ENCODE results near the gene DPP8.

DPP8 gene

DNA sequence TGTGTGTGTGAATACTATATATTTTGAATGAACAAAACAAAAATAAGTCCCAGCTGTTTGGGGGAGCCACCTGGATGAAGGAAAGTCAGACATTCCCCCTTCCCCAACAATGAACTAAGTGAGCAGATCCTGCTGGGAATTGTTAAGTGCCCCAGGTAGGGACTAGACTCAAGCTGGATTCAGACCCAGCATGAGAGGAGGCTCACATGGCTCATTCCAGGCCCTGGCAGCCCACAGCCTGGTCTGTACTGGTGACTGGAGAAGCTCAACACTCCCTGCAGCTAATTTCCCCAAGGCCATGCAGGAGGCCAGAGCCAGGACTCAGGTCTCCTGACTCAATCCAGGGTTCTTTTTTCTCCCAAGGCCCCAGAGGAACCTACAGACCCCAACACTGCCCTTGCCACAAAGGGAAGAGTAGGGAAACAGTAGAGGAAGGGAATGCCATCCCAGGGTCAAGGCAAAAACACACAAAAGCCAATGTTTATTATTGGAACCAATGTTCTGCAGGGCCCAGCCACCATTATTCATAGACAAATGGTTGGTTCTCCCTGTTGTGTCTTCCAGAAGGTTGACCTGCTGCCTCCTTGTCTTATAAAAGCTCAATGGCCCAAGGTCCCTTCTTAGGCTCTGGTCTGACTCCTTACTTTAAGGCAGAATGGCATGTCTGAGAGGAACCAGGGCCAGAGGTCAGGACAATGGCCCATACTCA lies 104.3 kb downstream of the DPP8 start:
- Histone ChIP-seq H3K9ac (ENCODE audit: low read length) (no peak overlapping the region), H3K27ac (ENCODE audit: low read depth, low read length) (no peak overlapping the region), H3K9me3 (ENCODE audit: control insufficient read depth, insufficient read depth, low read depth, low read length) (no peaks in the 10 kb centered on the region), H3K27me3 (ENCODE audit: control insufficient read depth, insufficient read depth, low read length) (no peaks in the 10 kb centered on the region), H3K4me3 (ENCODE audit: low read depth, low read length) (no peak overlapping the region), H3K4me1 (ENCODE audit: control insufficient read depth, insufficient read depth, low read length) (peaks cover 78% of the 10 kb centered on the region), H3K36me3 (ENCODE audit: control insufficient read depth, insufficient read depth, low read length) (no peaks in the 10 kb centered on the region)

DNA sequence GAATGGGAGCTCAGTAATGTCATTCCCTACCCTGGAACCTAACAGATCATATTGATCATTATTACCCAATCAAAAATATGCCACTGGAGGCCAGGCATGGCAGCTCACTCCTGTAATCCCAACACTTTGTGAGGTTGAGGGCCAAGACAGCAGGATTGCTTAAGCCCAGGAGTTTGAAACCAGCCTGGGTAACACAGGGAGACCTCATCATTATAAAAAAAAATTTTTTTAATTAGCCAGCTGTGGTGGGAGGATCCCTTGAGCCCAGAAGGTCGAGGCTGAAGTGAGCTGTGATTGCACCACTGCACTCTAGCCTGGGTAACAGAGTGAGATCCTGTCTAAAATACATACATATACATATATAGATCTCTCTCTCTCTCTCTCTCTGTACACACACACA lies 104.9 kb downstream of the DPP8 start:
- H3K9ac ChIP-seq (ENCODE audit: low read length) = no peak overlapping the region
- H3K27ac ChIP-seq (ENCODE audit: low read depth, low read length) = no peak overlapping the region
- H3K4me3 ChIP-seq (ENCODE audit: low read depth, low read length) = no peak overlapping the region
- H3K27me3 ChIP-seq (ENCODE audit: control insufficient read depth, insufficient read depth, low read length) = no peaks in the 10 kb centered on the region
- peaks cover 72% of the 10 kb centered on the region for H3K4me1 ChIP-seq (ENCODE audit: control insufficient read depth, insufficient read depth, low read length)
- no peaks in the 10 kb centered on the region for H3K9me3 ChIP-seq (ENCODE audit: control insufficient read depth, insufficient read depth, low read depth, low read length)
- H3K36me3 ChIP-seq (ENCODE audit: control insufficient read depth, insufficient read depth, low read length) = no peaks in the 10 kb centered on the region

GRCh38 chr15:65411465-65412071 lies 105.9 kb downstream of the DPP8 start:
- H3K4me1 ChIP-seq (ENCODE audit: control insufficient read depth, insufficient read depth, low read length) = peaks cover 63% of the 10 kb centered on the region
- H3K9me3 ChIP-seq (ENCODE audit: control insufficient read depth, insufficient read depth, low read depth, low read length) = no peaks in the 10 kb centered on the region
- no peak overlapping the region for H3K27ac ChIP-seq (ENCODE audit: low read depth, low read length)
- no peak overlapping the region for H3K9ac ChIP-seq (ENCODE audit: low read length)
- H3K36me3 ChIP-seq (ENCODE audit: control insufficient read depth, insufficient read depth, low read length) = no peaks in the 10 kb centered on the region
- no peaks in the 10 kb centered on the region for H3K27me3 ChIP-seq (ENCODE audit: control insufficient read depth, insufficient read depth, low read length)
- no peak overlapping the region for H3K4me3 ChIP-seq (ENCODE audit: low read depth, low read length)

DNA sequence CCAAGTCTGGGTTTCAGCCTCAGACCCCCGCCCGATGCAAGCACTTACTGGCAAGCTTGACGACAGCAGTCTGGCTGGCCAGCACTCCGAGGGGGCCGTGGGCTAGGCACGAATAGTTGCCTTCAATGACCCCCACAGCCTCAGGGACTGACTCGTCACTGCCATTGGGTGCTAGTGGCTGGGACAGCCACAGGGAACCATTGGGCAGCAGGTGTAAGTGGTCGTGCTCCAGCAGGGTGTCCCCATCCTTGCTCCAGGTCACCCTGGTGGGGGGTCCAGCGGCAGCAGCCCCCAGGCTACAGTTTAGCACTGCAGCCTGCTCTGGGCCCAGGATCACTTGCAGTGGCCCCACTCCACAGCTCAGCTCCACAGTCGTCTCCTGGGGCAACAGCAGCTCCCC lies 106.5 kb downstream of the DPP8 start:
- Histone ChIP-seq H3K27ac (ENCODE audit: low read depth, low read length) (no peak overlapping the region), H3K9ac (ENCODE audit: low read length) (no peak overlapping the region), H3K36me3 (ENCODE audit: control insufficient read depth, insufficient read depth, low read length) (no peaks in the 10 kb centered on the region), H3K4me3 (ENCODE audit: low read depth, low read length) (no peak overlapping the region), H3K27me3 (ENCODE audit: control insufficient read depth, insufficient read depth, low read length) (no peaks in the 10 kb centered on the region), H3K4me1 (ENCODE audit: control insufficient read depth, insufficient read depth, low read length) (peaks cover 59% of the 10 kb centered on the region), H3K9me3 (ENCODE audit: control insufficient read depth, insufficient read depth, low read depth, low read length) (no peaks in the 10 kb centered on the region)

DNA sequence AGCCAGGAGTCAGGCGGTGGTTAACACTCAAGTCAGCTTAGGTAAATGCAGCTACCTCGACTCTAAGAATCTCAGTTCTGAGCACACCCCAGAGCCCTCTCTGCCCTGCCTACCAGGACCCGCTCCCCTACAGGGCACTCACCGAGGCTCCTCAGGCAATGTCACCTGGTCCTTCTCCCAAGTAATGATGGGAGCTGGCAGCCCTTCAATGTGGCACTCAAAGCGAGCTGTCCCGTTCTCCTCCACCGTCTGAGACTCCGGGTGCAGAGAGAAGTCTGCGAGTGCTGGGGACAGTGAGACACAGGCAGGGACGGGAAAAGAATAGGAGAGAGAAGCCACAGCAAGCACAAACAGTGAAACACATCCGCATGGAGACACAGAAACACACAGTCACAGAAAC lies 107.5 kb downstream of the DPP8 start:
- no peak overlapping the region for H3K4me3 ChIP-seq (ENCODE audit: low read depth, low read length)
- H3K4me1 ChIP-seq (ENCODE audit: control insufficient read depth, insufficient read depth, low read length) = peaks cover 51% of the 10 kb centered on the region
- no peak overlapping the region for H3K27ac ChIP-seq (ENCODE audit: low read depth, low read length)
- no peak overlapping the region for H3K9ac ChIP-seq (ENCODE audit: low read length)
- no peaks in the 10 kb centered on the region for H3K36me3 ChIP-seq (ENCODE audit: control insufficient read depth, insufficient read depth, low read length)
- H3K9me3 ChIP-seq (ENCODE audit: control insufficient read depth, insufficient read depth, low read depth, low read length) = no peaks in the 10 kb centered on the region
- H3K27me3 ChIP-seq (ENCODE audit: control insufficient read depth, insufficient read depth, low read length) = no peaks in the 10 kb centered on the region

GRCh38 chr15:65409036-65409631 lies 108.4 kb downstream of the DPP8 start:
- H3K4me1 ChIP-seq (ENCODE audit: control insufficient read depth, insufficient read depth, low read length) = peaks cover 46% of the 10 kb centered on the region
- no peaks in the 10 kb centered on the region for H3K27me3 ChIP-seq (ENCODE audit: control insufficient read depth, insufficient read depth, low read length)
- H3K9ac ChIP-seq (ENCODE audit: low read length) = no peak overlapping the region
- H3K36me3 ChIP-seq (ENCODE audit: control insufficient read depth, insufficient read depth, low read length) = no peaks in the 10 kb centered on the region
- no peak overlapping the region for H3K4me3 ChIP-seq (ENCODE audit: low read depth, low read length)
- H3K27ac ChIP-seq (ENCODE audit: low read depth, low read length) = no peak overlapping the region
- no peaks in the 10 kb centered on the region for H3K9me3 ChIP-seq (ENCODE audit: control insufficient read depth, insufficient read depth, low read depth, low read length)

DNA sequence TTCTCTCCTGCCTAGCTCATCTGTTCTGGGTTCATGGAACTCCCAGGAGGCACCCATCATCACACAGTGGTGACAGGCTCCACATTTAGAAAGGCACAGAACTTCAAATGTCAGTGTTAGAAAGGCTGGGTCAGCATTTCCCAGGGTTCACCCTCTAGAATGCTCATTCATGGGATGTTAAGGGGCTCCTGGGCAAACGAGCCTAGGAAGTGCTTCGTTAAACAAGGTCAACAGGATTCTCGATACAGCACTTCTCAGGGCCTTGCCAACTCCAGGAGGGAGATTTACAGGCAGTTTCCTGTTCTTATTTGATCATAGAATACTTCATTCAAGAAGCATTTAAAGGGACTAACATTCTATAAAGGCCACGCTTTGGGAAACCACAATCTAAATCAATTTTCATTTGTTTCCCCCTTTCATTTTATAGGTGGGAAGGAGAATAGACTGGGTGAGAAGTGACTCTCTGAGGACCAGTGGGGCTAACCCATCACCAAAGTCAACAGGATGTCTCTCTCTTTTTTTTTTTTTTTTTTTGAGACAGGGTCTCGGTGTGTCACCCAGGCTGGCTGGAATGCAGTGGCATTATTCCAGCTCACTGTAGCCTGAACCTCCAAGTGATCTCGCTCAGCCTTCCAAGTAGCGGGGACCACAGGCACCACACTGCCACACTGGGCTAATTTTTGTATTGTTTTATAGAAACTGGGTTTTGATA lies 109.0 kb downstream of the DPP8 start:
- no peak overlapping the region for H3K4me3 ChIP-seq (ENCODE audit: low read depth, low read length)
- H3K27me3 ChIP-seq (ENCODE audit: control insufficient read depth, insufficient read depth, low read length) = no peaks in the 10 kb centered on the region
- no peaks in the 10 kb centered on the region for H3K9me3 ChIP-seq (ENCODE audit: control insufficient read depth, insufficient read depth, low read depth, low read length)
- no peak overlapping the region for H3K27ac ChIP-seq (ENCODE audit: low read depth, low read length)
- peaks cover 46% of the 10 kb centered on the region for H3K4me1 ChIP-seq (ENCODE audit: control insufficient read depth, insufficient read depth, low read length)
- H3K9ac ChIP-seq (ENCODE audit: low read length) = no peak overlapping the region
- H3K36me3 ChIP-seq (ENCODE audit: control insufficient read depth, insufficient read depth, low read length) = no peaks in the 10 kb centered on the region

DNA sequence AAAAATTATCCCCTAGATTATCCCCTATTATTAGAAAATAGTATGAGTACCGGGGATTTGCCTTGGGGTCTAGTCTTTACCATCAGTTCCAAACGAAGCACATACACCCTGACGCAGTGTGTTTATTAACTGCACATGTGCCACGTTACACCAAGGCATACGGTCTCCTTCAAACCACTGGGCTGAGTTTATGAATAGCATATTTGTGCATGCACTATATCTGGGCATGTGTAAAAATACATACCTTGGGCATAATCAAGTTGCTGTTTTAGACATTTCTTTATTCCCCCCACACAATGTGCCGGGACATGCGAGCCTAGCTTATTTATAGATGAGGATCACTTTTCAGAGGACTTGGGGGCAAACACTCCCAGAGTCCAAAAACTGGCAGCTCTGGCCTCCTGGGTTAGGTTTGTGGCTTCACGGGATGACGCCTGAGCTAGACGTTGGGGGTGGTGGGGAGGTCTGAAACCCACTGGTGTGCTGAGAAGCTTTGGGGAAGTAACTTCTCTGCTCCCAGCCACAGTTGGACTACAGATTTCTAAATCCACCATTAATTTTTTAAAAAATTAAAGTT lies 111.0 kb downstream of the DPP8 start:
- Histone ChIP-seq H3K9me3 (ENCODE audit: control insufficient read depth, insufficient read depth, low read depth, low read length) (no peaks in the 10 kb centered on the region), H3K27ac (ENCODE audit: low read depth, low read length) (no peak overlapping the region), H3K4me3 (ENCODE audit: low read depth, low read length) (no peak overlapping the region), H3K36me3 (ENCODE audit: control insufficient read depth, insufficient read depth, low read length) (no peaks in the 10 kb centered on the region), H3K9ac (ENCODE audit: low read length) (no peak overlapping the region), H3K4me1 (ENCODE audit: control insufficient read depth, insufficient read depth, low read length) (peaks cover 44% of the 10 kb centered on the region), H3K27me3 (ENCODE audit: control insufficient read depth, insufficient read depth, low read length) (no peaks in the 10 kb centered on the region)

- H3K27ac ChIP-seq (ENCODE audit: low read depth, low read length) = no peak overlapping the region
- no peak overlapping the region for H3K4me3 ChIP-seq (ENCODE audit: low read depth, low read length)
- no peaks in the 10 kb centered on the region for H3K9me3 ChIP-seq (ENCODE audit: control insufficient read depth, insufficient read depth, low read depth, low read length)
- peaks cover 44% of the 10 kb centered on the region for H3K4me1 ChIP-seq (ENCODE audit: control insufficient read depth, insufficient read depth, low read length)
- no peaks in the 10 kb centered on the region for H3K36me3 ChIP-seq (ENCODE audit: control insufficient read depth, insufficient read depth, low read length)
- H3K27me3 ChIP-seq (ENCODE audit: control insufficient read depth, insufficient read depth, low read length) = no peaks in the 10 kb centered on the region
- H3K9ac ChIP-seq (ENCODE audit: low read length) = no peak overlapping the region
Observed at GRCh38 chr15:65405791-65406423, 111.6 kb downstream of the DPP8 start.

GRCh38 chr15:65404186-65404872 lies 113.2 kb downstream of the DPP8 start:
- Histone ChIP-seq H3K36me3 (ENCODE audit: control insufficient read depth, insufficient read depth, low read length) (no peaks in the 10 kb centered on the region), H3K27ac (ENCODE audit: low read depth, low read length) (no peak overlapping the region), H3K9ac (ENCODE audit: low read length) (no peak overlapping the region), H3K27me3 (ENCODE audit: control insufficient read depth, insufficient read depth, low read length) (no peaks in the 10 kb centered on the region), H3K4me1 (ENCODE audit: control insufficient read depth, insufficient read depth, low read length) (peaks cover 31% of the 10 kb centered on the region), H3K9me3 (ENCODE audit: control insufficient read depth, insufficient read depth, low read depth, low read length) (no peaks in the 10 kb centered on the region), H3K4me3 (ENCODE audit: low read depth, low read length) (no peak overlapping the region)

Data from HUES6 (cell line).